Measurements from ENCODE around the gene ARID4A. TPM values are rescaled to one million over a fixed set of nuclear protein-coding genes. Genes with fewer than 3 reads are reported as not detected.
"Not testable (repeated sequence)": the region's sequence is repeated elsewhere in the genome, so short reads cannot be mapped to it uniquely, and the experiment has no call there.

Gene ARID4A
- total and polyA plus RNA-seq, 2 donors (not counting 3 experiments of a cell fraction or from before 2014, with no cell fraction given): 3.7 to 20.0 TPM

DNA sequence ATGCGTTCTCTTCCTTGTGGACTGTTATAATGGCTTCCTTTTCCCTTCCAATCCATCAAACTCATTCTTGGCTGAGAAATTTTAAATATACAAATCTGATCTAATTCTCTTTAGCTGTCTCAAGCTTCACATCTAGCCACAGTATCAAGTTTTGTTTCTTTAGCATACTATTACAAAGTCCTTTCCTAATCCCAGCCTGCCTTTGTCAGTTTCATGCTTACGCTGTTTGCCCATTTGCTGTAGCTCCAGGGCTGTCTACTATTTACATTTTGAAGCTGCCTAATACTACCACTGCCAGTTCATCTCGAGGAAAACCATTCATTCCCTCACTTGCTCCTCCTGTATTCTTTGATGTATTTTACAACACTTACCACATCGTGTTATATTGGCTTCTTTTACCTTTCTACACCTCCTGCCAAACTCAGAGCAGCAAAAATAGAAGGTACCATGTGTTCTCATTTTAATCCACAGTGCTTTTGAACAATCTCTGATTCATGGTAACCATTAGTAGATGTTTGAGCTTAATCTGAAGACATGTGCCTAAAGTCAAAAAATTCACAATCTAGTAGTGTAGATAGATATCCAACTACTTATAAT is 42.9 kb downstream of the ARID4A start:
- H4K20me1 ChIP-seq (replicated peaks; ENCODE audit: control insufficient read depth, extremely low read depth, insufficient read depth, low read length): no peaks in the 10 kb centered on the region
- H3K4me1 ChIP-seq (ENCODE audit: control insufficient read depth, extremely low read depth, insufficient read depth, low read length): no peaks in the 10 kb centered on the region
- no peak overlapping the region for H3K9ac ChIP-seq (replicated peaks; ENCODE audit: extremely low read depth, insufficient read depth, low read length)
- ChIA-PET CTCF (interaction anchor here (1.0 kb wide), 1 partner anchor 11 kb away, joined by 4 read pairs; no protein-coding TSS in a partner anchor), POLR2A (no interaction called here)
- H3K9me3 ChIP-seq (replicated peaks; ENCODE audit: control insufficient read depth, insufficient read depth, low read length): no peaks in the 10 kb centered on the region
- H3K27me3 ChIP-seq (ENCODE audit: control insufficient read depth in 2 of 2, insufficient read depth in 2 of 2, low read length in 2 of 2): no peaks in the 10 kb centered on the region
- intact Hi-C loops (cut with micrococcal nuclease): no loop called here
- TF ChIP-seq, protein P1, sequence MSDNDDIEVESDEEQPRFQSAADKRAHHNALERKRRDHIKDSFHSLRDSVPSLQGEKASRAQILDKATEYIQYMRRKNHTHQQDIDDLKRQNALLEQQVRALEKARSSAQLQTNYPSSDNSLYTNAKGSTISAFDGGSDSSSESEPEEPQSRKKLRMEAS (IDR thresholded peaks at IDR 0.05; ENCODE audit: insufficient read depth, insufficient read length): no peak
- TF ChIP-seq, protein P2, sequence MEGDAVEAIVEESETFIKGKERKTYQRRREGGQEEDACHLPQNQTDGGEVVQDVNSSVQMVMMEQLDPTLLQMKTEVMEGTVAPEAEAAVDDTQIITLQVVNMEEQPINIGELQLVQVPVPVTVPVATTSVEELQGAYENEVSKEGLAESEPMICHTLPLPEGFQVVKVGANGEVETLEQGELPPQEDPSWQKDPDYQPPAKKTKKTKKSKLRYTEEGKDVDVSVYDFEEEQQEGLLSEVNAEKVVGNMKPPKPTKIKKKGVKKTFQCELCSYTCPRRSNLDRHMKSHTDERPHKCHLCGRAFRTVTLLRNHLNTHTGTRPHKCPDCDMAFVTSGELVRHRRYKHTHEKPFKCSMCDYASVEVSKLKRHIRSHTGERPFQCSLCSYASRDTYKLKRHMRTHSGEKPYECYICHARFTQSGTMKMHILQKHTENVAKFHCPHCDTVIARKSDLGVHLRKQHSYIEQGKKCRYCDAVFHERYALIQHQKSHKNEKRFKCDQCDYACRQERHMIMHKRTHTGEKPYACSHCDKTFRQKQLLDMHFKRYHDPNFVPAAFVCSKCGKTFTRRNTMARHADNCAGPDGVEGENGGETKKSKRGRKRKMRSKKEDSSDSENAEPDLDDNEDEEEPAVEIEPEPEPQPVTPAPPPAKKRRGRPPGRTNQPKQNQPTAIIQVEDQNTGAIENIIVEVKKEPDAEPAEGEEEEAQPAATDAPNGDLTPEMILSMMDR (IDR thresholded peaks at IDR 0.05; ENCODE audit: extremely low read depth in 1 of 2, insufficient read depth in 1 of 2, low read depth in 1 of 2, low read length in 2 of 2): no peak
- H3K36me3 ChIP-seq (ENCODE audit: control insufficient read depth in 2 of 2, extremely low read depth in 1 of 2, insufficient read depth in 2 of 2, low read length in 2 of 2): peaks cover 0 to 9% of the 10 kb centered on the region in 2 experiments
- H2AFZ ChIP-seq (ENCODE audit: low read depth, low read length): no peak overlapping the region
- FAIRE-seq (no peak), DNase-seq (ENCODE audit: low read depth, low spot score) (no peak)
- H3K79me2 ChIP-seq (ENCODE audit: control insufficient read depth, insufficient read depth, low read length): no peaks in the 10 kb centered on the region
- H3K4me3 ChIP-seq (replicated peaks in 1 of 3; ENCODE audit: insufficient read depth in 1 of 3, low read depth in 1 of 3, low read length in 3 of 3): no peak overlapping the region
- no peak overlapping the region for H3K27ac ChIP-seq (ENCODE audit: insufficient read depth, low read depth, low read length)
- H3K4me2 ChIP-seq (ENCODE audit: insufficient read depth, low read length): no peak overlapping the region
- dilution Hi-C loops (cut with MboI; ENCODE audit: extremely low pct_ligation_motif_present, low sequenced_read_pairs): no loop called here
- BruUV-seq (replicated peaks): no TSS peak
- H3K9me1 ChIP-seq (replicated peaks; ENCODE audit: control insufficient read depth, extremely low read depth, insufficient read depth, low read length): no peaks in the 10 kb centered on the region

DNA sequence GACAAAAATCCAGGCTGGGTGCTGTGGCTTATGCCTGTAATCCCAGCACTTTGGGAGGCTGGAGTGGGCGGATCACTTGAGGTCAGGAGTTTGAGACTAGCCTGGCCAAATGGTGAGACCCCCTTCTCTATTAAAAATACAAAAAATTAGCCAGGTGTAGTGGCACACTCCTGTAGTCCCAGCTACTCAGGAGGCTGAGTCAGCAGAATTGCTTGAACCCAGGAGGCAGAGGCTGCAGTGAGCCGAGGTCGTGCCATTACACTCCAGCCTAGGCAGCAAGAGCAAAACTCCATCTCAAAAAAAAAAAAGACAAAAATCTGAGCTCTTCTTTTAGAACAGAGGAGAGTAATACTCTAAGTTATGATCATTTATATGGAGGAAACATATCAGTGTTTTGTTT is 45.2 kb downstream of the ARID4A start:
- CTCF ChIA-PET: interaction anchor here (0.7 kb wide), 1 partner anchor 9 kb away, joined by 3 read pairs; no protein-coding TSS in a partner anchor
- H3K4me2 ChIP-seq (ENCODE audit: insufficient read depth, low read length); H3K9me3 ChIP-seq (replicated peaks; ENCODE audit: control insufficient read depth, insufficient read depth, low read length); H4K20me1 ChIP-seq (replicated peaks; ENCODE audit: control insufficient read depth, extremely low read depth, insufficient read depth, low read length); H3K4me1 ChIP-seq (ENCODE audit: control insufficient read depth, extremely low read depth, insufficient read depth, low read length); POLR2A ChIA-PET; H2AFZ ChIP-seq (ENCODE audit: low read depth, low read length); H3K79me2 ChIP-seq (ENCODE audit: control insufficient read depth, insufficient read depth, low read length); dilution Hi-C loops (cut with MboI; ENCODE audit: extremely low pct_ligation_motif_present, low sequenced_read_pairs); H3K4me3 ChIP-seq (replicated peaks in 1 of 3; ENCODE audit: insufficient read depth in 1 of 3, low read depth in 1 of 3, low read length in 3 of 3); H3K9me1 ChIP-seq (replicated peaks; ENCODE audit: control insufficient read depth, extremely low read depth, insufficient read depth, low read length); intact Hi-C loops (cut with micrococcal nuclease); BruUV-seq (replicated peaks); H3K27me3 ChIP-seq (ENCODE audit: control insufficient read depth in 2 of 2, insufficient read depth in 2 of 2, low read length in 2 of 2); H3K27ac ChIP-seq (ENCODE audit: insufficient read depth, low read depth, low read length); H3K9ac ChIP-seq (replicated peaks; ENCODE audit: extremely low read depth, insufficient read depth, low read length); DNase-seq (ENCODE audit: low read depth, low spot score); FAIRE-seq: not testable (repeated sequence)
- peaks cover 0 to 11% of the 10 kb centered on the region in 2 experiments for H3K36me3 ChIP-seq (ENCODE audit: control insufficient read depth in 2 of 2, extremely low read depth in 1 of 2, insufficient read depth in 2 of 2, low read length in 2 of 2)

All from endothelial cell of umbilical vein (primary cell).